Measurements from ENCODE around the gene PI4KB. TPM values are rescaled to one million over a fixed set of nuclear protein-coding genes. Genes with fewer than 3 reads are reported as not detected.
"Not testable (repeated sequence)": the region's sequence is repeated elsewhere in the genome, so short reads cannot be mapped to it uniquely, and the experiment has no call there.

The PI4KB gene
- total RNA-seq: 64.8 and 67.4 TPM in 2 replicates

DNA sequence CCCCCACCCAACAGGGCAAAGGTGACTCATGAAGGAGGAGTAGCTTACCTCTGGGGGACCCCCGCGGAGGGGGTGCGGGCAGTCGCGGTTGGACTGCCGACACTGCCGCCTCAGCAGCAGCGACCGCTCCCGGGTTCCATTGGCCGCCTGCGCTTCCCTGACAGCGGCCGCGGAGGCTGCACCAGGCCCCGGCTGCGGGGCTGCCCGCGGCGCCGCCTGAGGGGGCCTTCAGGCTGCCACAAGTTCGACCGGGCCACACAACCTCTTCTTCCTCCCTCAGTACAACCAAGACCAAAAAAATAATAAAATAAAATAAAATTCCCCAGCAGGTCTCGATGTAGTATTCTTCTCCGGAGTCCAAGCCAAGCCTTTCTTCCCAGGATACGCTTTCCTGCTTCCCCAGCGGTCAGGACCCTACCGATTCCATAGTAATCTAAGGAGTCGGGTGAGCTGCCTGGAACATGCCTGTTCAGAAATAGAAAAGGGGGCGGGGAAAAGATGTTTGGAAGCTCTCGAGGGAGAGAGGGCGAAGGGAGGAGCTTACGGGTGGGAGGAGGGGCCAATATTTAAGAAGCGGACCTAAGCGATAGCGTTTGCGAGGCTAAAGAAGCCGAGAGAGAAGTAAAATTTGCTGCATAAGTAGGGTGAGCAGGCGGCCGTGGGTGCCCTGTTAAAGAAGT lies at the start of gene PI4KB:
TSS of gene PI4KB (minus strand) at position 194 of the 680 bp plus-strand sequence. CDS start 10,935 bp downstream, outside the sequence.
- intact Hi-C loops (cut with micrococcal nuclease): loop anchor here (1.0 to 5.0 kb wide), 4 partner anchors 20 to 130 kb away; partner anchors contain the start of genes PIP5K1A, PSMB4 and RFX5

DNA sequence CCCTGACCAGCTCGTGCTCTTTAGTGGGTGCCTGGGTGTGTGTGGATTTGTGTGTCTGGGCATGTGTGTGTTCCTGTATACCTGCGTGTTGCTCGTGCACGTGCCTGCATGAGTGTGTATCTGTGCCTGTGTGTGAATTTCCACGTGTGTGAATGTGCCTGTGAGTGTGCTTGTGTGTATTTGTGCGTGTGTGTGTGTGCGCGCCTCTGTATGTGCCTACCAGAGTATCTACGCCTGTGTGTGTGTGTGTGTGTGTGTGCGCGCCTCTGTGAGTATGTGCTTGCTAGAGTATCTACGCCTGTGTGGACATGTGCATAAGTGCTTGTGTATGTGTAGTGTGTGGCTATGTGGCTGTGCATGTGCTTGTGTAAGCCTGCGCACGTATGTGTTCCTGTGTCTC lies 46.0 kb upstream of the PI4KB start:
- intact Hi-C loops (cut with micrococcal nuclease): no loop called here

GRCh38 chr1:151372058-151372934 lies 45.1 kb upstream of the PI4KB start, which contains the start of gene SELENBP1:
SELENBP1 (minus strand) TSS chr1:151372705; CDS start chr1:151372641, 64 bp downstream.
- intact Hi-C loops (cut with micrococcal nuclease): no loop called here

DNA sequence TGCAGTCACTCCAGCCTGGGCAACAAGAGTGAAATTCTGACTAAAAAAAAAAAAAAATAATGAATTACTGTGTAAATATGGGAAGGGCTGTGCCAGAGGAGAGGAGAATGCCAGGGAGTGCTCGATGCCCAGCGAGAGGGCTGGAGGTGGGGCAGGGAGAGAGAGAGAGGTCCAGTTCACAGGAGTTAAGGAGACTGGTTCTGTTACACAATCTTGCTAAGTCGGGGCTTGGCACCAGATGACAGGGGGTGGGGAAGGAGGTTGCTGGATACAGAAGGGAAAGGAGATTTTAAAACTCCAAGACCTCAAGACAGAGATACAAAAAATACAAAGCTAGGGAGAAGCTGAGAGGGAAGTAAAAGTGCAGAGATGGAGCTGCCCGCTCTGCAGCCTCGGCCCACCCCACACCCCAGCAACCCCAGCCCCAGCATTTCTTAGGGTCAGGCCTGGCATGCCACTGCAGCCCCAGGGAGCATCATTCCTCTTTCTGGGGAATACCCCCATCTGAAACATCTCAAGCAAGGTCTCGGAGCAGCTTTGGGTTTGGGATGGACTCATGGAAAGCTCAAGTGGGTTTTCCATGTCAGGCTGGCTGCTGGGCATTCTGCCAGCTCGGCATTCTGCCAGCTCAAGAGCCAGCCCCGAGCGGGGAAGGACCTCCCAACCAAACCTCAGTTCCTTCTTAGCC lies 44.3 kb upstream of the PI4KB start:
- intact Hi-C loops (cut with micrococcal nuclease): no loop called here

GRCh38 chr1:151370211-151370911 lies 43.1 kb upstream of the PI4KB start:
- intact Hi-C loops (cut with micrococcal nuclease): no loop called here

- intact Hi-C loops (cut with micrococcal nuclease): no loop called here
Measured at GRCh38 chr1:151369621-151370048, 42.4 kb upstream of the PI4KB start.

DNA sequence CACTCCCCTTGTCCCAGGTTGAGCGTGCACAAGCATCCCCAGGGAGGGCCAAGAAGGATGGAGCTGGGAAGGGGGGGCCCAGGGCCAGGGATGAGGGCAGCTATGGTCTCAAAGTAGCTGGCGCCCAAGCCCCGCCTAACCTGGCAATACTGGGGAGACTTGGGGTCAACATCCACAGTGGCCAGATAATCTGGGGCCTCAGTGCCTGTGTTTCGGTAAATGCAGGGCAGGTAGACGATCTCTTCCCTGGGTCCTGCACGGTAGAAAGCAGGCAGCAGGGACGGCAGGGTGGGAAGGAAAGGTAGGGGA lies 42.0 kb upstream of the PI4KB start:
- intact Hi-C loops (cut with micrococcal nuclease): no loop called here

DNA sequence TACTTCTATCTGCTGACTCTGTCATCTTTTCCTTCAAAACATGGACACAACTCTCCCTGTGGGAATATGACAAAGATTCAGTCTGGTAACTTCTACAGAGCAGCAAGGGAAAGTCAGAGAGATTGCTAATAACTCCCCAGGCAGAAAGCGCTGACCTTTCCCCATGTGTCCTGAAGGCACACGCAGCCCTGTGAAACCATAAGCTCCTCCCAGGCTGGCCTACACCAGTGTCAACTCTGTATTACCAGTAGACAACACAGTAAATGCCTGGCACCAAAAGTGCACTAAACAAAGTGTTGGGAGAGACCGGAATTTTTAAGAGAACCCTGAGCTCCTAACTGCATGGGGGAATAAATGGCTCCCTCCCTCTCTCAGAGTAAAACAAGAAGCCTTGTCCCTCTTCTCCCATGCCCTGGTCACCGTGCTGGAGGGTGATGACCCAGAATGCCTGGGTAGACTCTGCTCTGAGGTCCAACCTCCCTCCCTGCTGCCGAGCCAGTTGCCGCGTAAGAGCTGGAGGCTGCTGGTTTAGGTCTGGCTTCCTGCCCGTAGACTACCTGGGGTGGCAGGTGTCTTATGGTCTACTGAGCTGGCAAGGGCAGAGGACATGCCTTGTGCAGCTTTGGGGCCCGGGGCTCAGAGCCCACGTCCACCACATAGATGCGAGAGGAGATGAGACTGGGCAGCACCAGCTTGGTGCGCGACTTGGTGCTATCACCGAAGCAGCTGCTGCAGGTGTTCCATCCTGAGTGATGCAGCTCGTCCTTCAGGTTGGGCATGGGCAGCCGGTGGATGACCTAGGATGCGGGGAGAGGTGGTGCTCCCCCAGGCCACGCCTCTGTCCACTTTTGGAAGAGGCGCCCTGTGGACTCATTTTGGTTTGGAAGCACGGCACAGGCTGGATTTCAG lies 41.4 kb upstream of the PI4KB start:
- intact Hi-C loops (cut with micrococcal nuclease): no loop called here

DNA sequence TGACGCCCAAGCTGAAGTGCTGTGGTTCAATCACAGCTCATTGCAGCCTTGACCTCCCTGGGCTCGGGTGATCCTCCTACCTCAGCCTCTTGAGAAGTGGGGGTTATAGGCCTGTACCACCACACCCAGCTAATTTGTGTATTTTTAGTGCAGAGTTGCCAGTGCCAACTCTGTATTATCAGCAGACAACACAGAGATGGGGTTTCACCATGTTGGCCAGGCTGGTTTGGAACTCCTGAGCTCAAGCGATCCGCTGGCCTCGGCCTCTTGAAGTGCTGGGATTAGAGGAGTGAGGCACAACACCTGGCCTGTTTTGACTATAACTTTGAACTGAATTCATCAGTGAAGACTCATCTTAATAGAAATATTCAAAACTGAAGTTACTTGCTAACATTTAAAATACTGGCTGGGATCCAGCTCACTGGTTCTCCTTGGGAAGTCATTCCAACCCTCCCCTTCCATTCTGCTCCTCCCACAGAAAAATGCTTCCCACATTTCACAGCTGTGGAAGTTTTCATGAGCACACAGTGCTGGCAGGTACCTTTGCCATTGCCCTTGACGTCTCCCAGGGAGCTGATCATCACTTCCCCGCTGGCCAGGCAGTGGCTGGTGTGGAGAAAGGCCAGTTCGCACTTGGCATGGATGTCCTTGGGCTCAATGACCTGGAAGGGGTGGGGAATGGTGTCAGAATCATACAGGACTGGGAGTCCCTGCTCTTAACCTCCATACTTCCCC lies 40.6 kb upstream of the PI4KB start:
- intact Hi-C loops (cut with micrococcal nuclease): no loop called here

DNA sequence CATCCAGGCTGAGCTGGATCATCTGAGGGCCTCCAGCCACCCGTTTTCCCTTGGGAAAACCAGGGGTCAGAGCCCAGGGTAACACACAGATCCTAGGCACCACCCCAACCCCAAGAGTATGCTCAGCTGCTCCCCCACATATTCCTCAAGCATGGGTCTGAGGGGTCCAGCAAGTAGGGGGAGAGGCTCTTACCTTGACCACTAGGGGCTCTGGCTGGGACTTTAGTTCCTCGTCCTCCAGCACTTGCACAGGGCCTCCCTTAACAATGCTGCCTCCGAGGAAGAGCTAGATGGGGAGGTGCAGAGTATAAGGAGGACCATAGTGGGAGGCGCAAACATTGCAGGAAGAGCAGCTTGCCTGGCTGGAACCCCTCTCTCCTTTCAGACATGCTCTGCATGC lies 37.8 kb upstream of the PI4KB start:
- intact Hi-C loops (cut with micrococcal nuclease): no loop called here

DNA sequence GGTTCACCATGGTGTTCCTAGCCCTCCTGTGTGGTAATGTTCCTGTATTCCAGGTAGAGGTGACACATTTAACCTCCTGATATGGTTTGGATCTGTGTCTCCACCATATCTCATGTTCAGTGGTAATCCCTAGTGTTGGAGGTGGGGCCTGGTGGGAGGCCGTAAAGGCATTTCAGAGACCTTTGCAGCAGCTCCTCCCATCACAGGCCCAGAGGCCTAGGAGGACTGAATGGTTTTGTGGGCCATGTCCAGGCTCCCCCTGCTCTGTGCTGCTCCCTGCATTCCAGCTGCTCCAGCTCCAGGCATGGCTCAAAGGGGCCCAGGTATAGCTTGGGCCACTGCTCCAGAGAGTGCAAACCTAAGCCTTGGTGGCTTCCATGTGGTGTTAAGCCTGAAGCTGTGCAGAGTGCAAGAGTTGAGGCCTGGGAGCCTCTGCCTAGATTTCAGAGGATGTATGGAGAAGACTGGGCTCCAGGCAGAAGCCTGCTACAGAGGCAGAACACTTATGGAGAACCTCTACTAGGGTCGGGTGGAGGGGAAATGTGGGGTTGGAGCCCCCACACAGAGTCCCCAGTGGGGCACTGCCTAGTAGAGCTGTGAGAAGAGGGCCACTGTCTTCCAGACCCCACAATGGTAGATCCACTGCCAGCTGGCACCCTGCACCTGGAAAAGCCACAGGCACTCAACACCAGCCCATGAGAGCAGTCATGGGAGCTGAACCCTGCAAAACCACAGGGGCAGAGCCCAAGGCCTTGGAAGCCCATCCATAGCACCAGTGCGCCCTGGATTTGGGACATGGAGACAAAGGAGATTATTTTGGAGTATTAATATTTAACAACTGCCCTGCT lies 35.3 kb upstream of the PI4KB start:
- intact Hi-C loops (cut with micrococcal nuclease): no loop called here

GRCh38 chr1:151361883-151362282 lies 34.7 kb upstream of the PI4KB start:
- intact Hi-C loops (cut with micrococcal nuclease): no loop called here

DNA sequence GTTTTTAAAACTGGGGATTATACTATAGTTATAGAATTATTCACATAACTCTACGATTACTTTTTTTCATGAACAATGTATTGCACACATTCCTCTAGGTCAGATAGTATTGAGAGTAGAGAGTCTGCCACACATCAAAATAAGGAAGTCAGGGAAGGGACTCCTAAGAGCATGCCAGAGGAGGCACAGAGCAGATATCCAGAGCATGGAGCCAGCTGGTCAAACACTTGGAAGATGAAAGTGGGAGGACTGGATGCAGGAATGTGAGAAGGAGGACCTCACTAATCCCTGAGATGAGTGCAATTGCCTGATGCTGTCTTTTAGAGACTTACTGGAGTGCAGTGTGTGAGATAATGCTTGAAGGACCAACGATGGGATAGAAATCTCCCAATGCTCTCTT lies 29.5 kb upstream of the PI4KB start:
- intact Hi-C loops (cut with micrococcal nuclease): no loop called here

DNA sequence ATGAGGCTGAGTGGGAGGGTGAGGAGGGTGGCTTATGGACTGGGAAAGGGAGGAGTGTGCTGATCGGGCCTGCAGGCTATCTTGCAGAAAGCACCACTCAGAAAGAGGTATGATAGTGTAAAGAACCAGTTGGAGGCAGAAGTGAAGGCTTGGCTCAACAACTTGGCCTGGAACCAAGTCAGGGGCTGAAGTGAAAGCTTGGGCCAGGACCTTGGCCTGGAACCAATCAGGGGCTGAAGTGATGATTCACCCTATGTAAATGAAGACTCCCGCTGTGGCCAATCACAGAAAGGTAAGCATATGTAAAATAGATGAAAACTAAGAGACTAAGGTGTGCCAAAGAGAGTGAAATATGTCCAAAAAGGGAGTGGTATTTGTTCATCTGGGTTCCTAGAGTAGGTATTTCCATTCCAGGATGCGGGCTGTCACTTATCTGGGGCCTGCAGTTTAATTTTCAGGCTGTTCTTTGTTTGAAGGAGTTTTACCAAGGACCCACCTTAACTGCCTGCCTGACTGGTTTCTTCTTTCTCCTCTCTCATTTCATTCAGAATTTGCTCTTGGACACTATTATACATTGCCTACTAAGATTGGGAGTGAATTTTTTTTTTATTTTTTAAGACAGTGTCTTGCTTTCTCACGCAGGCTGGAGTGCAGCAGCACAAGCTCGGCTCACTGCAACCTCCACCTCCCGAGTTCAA lies 25.0 kb upstream of the PI4KB start:
- intact Hi-C loops (cut with micrococcal nuclease): no loop called here

DNA sequence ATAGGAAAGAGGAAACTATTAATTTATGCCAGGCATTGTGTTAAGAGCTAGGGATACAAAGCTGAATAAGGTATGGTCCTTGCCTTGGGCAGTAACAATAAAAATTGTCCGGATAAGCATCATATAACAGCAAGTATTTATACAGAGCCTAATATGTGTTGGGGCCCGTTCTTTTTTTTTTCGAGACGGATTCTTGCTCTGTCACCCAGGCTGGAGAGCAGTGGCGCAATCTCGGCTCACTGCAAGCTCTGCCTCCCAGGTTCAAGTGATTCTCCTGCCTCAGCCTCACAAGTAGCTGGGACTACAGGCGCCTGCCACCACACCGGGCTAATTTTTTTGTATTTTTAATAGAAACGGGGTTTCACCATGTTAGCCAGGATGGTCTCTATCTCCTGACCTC lies 23.1 kb upstream of the PI4KB start:
- intact Hi-C loops (cut with micrococcal nuclease): not testable (repeated sequence)

DNA sequence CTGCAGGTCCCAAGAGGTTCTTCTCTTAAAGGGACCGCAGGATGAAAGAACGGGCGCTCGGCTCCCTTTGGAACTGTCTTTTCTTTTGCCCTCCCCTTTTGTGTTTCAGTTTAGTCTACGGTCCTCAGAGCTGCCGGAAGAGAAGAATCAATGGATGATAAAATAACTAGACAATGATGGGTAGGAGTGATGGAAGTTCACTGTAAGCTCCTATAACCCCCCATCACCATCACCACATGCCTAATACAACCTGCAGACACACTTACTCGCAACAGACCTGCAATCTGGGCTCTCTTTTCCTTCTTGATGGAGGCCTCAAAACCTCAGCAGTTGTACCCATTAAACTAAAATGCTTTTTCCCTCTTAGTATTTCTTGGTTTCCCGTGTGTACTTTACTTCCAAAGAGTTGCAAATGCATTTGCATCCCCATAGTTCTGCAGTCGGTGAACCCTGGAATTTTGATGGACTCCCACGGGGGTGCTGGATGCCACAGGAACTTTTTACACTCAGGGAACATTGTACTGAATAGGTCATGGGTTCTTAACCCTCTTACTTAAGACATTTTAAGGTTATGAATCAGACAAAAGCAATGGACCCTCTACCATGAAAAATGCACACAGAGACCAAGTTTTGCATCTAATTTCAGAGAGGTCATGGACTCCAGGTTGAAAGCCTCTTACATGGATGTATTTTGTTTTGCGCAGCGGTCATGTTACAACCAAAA lies 20.5 kb upstream of the PI4KB start:
- intact Hi-C loops (cut with micrococcal nuclease): loop anchor here (1.0 to 10.0 kb wide), 5 partner anchors 20 to 150 kb away; partner anchors contain the start of genes PI4KB, PIP5K1A, PSMB4 and PSMD4
